K562 (cell line): ENCODE measurements around the gene TRIM34. TPM values are rescaled to one million over a fixed set of nuclear protein-coding genes. Genes with fewer than 3 reads are reported as not detected.

Experiments used
- E2F4 ChIP-seq: sonication (generic); formaldehyde crosslinking; IDR thresholded peaks from 2 replicates; pipeline ENCODE4 v1.8.0; 2022; ENCODE audit warnings: mild to moderate bottlenecking, low read depth, missing genetic modification reagents
- E2F6 ChIP-seq, 2 experiments: IDR thresholded peaks; 2 replicates each; pipeline ENCODE4 v1.6.1; 2011; ENCODE audit warnings: borderline replicate concordance in 1 of 2, control low read depth in 1 of 2, low read depth in 1 of 2, low read length in 1 of 2, mild to moderate bottlenecking in 1 of 2, mixed read lengths in 1 of 2, moderate library complexity in 1 of 2; ENCODE audit not compliant: insufficient read depth in 1 of 2, insufficient read length in 1 of 2, poor library complexity in 1 of 2, severe bottlenecking in 1 of 2; ENCODE audit errors: extremely low read depth in 1 of 2
- FIP1L1 ChIP-seq: fragments of 200-400 bp; formaldehyde crosslinking; IDR thresholded peaks from 2 replicates; pipeline ENCODE4 v1.6.1; 2018; ENCODE audit warnings: mild to moderate bottlenecking, low read depth, low read length; ENCODE audit not compliant: poor library complexity, severe bottlenecking
- FOXK1 ChIP-seq: sonication (generic); formaldehyde crosslinking; IDR thresholded peaks from 2 replicates; pipeline ENCODE4 v1.8.0; 2022; ENCODE audit warnings: missing genetic modification reagents, mild to moderate bottlenecking, borderline replicate concordance
- HDAC3 ChIP-seq: fragments of 450-650 bp; IDR thresholded peaks from 2 replicates; pipeline ENCODE4 v1.6.1; 2018; ENCODE audit warnings: borderline replicate concordance, mild to moderate bottlenecking, moderate library complexity; ENCODE audit not compliant: partially characterized antibody
- NFYB ChIP-seq: IDR thresholded peaks from 2 replicates; pipeline ENCODE4 v1.6.1; 2011; ENCODE audit warnings: mild to moderate bottlenecking, moderate library complexity; ENCODE audit not compliant: insufficient read length; ENCODE audit errors: extremely low read depth
- RFX7 ChIP-seq: fragments of 250-450 bp; sonication (Bioruptor Pico); IDR thresholded peaks from 2 replicates; pipeline ENCODE4 v1.5.1; 2021; ENCODE audit warnings: mild to moderate bottlenecking
- TBP ChIP-seq: optimal IDR thresholded peaks from 2 replicates; pipeline ENCODE3; 2011; ENCODE audit warnings: low read depth, low read length, improper control_type of control experiment
- ZNF707 ChIP-seq: fragments of 250-450 bp; sonication (Bioruptor Pico); conservative IDR thresholded peaks from 2 replicates; pipeline ENCODE4 v1.8.0; 2022; ENCODE audit warnings: inconsistent platforms, mild to moderate bottlenecking, moderate library complexity
- polyA plus RNA-seq, 8 experiments: library from polyadenylated mRNA; depleted of rRNA in 4 of 8; stranded (reverse) in 5 of 8; unstranded in 3 of 8; fragments of >200 nt; fragmentation: Nextera tagmentation in 2 of 8; fragmentation: Illumina TruSeq in 1 of 8; extraction: Ambion mirVana in 2 of 8; extraction: Trizol in 1 of 8; gene quantifications; 2 replicates each; pipeline versions ENCODE4 v1.2.1 to v1.2.3, GENCODE V29; 2011 to 2014; ENCODE audit warnings: inconsistent platforms in 1 of 8, missing spikeins in 1 of 8
- total RNA-seq, 7 experiments: library from RNA; depleted of rRNA in 6 of 7; stranded (reverse); fragments of >200 nt in 6 of 7; fragmentation: Illumina TruSeq in 2 of 7; extraction: Trizol in 2 of 7; gene quantifications; 2 replicates each; pipeline versions ENCODE4 v1.2.1 to v1.2.3, GENCODE V29; 2011 to 2021; ENCODE audit warnings: low replicate concordance in 1 of 7
- TF ChIP-seq, protein P1 (sequence below): fragments of 250-450 bp; sonication (Bioruptor Pico); IDR thresholded peaks from 2 replicates; pipeline ENCODE4 v1.4.0; 2020
- TF ChIP-seq, protein P2 (sequence below): IDR thresholded peaks from 3 replicates; pipeline ENCODE4 v1.6.1; 2011; ENCODE audit warnings: borderline replicate concordance, mild to moderate bottlenecking; ENCODE audit not compliant: insufficient read length, insufficient read depth
- TF ChIP-seq, protein P3 (sequence below): IDR thresholded peaks from 2 replicates; pipeline ENCODE4 v1.6.1; 2016; ENCODE audit warnings: missing genetic modification characterization, missing compliant biosample characterization
- TF ChIP-seq, protein P4 (sequence below): fragments of 450-650 bp; IDR thresholded peaks from 2 replicates; pipeline ENCODE4 v1.6.1; 2016

The TRIM34 gene
- total and polyA plus RNA-seq, 9 of the 15 experiments (the other 6 are each of a cell fraction or from before 2014, with no cell fraction given): 0.31 to 2.9 (median 1.3) TPM

DNA sequence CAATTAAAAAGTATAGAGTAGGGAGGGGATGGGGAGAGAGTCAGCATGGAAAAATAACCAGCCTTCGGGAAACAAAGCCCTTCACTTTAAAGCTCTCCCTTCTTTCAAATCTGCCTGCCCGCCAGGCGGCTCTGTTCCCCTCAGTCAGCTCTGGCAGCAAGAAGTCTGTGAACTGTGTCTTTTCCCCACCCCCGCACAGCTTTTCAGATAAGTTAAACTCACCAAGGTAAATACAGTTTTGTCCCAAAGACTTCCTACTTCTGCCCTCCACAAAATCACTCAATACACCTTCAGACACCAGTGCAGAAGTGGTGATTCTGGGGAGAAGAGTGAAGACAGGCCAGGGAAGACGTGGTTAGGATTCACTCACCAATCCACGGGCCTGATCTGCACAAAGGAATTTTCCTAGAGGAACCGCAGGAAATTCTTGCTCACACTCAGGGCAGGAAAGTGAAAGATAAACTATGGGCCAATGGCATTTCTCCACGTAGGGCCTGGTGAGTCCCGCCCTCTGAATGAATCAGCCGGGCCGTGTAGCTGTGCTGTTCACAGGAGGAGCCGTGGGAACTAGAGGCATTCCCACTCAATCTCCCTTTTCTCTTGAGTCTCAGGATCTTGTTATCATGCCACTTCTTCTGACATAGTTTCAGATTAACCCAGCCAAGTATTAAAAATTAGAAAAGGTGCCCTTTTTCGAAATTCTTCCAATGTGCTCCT lies 60.0 kb downstream of the TRIM34 start, which contains the start of gene TRIM5 (continued):
- TF ChIP-seq, protein P1, sequence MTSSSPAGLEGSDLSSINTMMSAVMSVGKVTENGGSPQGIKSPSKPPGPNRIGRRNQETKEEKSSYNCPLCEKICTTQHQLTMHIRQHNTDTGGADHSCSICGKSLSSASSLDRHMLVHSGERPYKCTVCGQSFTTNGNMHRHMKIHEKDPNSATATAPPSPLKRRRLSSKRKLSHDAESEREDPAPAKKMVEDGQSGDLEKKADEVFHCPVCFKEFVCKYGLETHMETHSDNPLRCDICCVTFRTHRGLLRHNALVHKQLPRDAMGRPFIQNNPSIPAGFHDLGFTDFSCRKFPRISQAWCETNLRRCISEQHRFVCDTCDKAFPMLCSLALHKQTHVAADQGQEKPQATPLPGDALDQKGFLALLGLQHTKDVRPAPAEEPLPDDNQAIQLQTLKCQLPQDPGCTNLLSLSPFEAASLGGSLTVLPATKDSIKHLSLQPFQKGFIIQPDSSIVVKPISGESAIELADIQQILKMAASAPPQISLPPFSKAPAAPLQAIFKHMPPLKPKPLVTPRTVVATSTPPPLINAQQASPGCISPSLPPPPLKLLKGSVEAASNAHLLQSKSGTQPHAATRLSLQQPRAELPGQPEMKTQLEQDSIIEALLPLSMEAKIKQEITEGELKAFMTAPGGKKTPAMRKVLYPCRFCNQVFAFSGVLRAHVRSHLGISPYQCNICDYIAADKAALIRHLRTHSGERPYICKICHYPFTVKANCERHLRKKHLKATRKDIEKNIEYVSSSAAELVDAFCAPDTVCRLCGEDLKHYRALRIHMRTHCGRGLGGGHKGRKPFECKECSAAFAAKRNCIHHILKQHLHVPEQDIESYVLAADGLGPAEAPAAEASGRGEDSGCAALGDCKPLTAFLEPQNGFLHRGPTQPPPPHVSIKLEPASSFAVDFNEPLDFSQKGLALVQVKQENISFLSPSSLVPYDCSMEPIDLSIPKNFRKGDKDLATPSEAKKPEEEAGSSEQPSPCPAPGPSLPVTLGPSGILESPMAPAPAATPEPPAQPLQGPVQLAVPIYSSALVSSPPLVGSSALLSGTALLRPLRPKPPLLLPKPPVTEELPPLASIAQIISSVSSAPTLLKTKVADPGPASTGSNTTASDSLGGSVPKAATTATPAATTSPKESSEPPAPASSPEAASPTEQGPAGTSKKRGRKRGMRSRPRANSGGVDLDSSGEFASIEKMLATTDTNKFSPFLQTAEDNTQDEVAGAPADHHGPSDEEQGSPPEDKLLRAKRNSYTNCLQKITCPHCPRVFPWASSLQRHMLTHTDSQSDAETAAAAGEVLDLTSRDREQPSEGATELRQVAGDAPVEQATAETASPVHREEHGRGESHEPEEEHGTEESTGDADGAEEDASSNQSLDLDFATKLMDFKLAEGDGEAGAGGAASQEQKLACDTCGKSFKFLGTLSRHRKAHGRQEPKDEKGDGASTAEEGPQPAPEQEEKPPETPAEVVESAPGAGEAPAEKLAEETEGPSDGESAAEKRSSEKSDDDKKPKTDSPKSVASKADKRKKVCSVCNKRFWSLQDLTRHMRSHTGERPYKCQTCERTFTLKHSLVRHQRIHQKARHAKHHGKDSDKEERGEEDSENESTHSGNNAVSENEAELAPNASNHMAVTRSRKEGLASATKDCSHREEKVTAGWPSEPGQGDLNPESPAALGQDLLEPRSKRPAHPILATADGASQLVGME (CRISPR knock-in tag): no peak
- peak; percentile 46 for TF ChIP-seq HDAC3
- no peak for TF ChIP-seq E2F6 (IDR thresholded peaks at IDR 0.05; ENCODE audit: borderline replicate concordance in 1 of 2, extremely low read depth in 1 of 2, insufficient read depth in 1 of 2, insufficient read length in 1 of 2, low read depth in 1 of 2, low read length in 1 of 2, poor library complexity in 1 of 2, severe bottlenecking in 1 of 2)
- TF ChIP-seq, protein P2, sequence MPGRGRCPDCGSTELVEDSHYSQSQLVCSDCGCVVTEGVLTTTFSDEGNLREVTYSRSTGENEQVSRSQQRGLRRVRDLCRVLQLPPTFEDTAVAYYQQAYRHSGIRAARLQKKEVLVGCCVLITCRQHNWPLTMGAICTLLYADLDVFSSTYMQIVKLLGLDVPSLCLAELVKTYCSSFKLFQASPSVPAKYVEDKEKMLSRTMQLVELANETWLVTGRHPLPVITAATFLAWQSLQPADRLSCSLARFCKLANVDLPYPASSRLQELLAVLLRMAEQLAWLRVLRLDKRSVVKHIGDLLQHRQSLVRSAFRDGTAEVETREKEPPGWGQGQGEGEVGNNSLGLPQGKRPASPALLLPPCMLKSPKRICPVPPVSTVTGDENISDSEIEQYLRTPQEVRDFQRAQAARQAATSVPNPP: no peak
- peak; percentile 52 for TF ChIP-seq NFYB
- TF ChIP-seq FOXK1: no peak
- no peak for TF ChIP-seq FIP1L1
- TF ChIP-seq ZNF707 (CRISPR knock-in tag): no peak
- TF ChIP-seq, protein P3, sequence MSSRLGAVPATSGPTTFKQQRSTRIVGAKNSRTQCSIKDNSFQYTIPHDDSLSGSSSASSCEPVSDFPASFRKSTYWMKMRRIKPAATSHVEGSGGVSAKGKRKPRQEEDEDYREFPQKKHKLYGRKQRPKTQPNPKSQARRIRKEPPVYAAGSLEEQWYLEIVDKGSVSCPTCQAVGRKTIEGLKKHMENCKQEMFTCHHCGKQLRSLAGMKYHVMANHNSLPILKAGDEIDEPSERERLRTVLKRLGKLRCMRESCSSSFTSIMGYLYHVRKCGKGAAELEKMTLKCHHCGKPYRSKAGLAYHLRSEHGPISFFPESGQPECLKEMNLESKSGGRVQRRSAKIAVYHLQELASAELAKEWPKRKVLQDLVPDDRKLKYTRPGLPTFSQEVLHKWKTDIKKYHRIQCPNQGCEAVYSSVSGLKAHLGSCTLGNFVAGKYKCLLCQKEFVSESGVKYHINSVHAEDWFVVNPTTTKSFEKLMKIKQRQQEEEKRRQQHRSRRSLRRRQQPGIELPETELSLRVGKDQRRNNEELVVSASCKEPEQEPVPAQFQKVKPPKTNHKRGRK (tag): no peak
- TF ChIP-seq, protein P4, sequence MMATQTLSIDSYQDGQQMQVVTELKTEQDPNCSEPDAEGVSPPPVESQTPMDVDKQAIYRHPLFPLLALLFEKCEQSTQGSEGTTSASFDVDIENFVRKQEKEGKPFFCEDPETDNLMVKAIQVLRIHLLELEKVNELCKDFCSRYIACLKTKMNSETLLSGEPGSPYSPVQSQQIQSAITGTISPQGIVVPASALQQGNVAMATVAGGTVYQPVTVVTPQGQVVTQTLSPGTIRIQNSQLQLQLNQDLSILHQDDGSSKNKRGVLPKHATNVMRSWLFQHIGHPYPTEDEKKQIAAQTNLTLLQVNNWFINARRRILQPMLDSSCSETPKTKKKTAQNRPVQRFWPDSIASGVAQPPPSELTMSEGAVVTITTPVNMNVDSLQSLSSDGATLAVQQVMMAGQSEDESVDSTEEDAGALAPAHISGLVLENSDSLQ: peak; percentile 16; the same call in 1 of the 2 replicates
- TF ChIP-seq E2F4 (CRISPR knock-in tag): no peak
- no peak for TF ChIP-seq RFX7 (CRISPR knock-in tag)
- TF ChIP-seq TBP: no peak
